K562 (cell line): Measurements from ENCODE around the gene LEO1. TPM values are rescaled to one million over a fixed set of nuclear protein-coding genes. Genes with fewer than 3 reads are reported as not detected.
A peak's percentile ranks its signal among the peaks of the same experiment; 100 is the strongest.

Experiments
- BMI1 ChIP-seq: fragments of 150-350 bp; IDR thresholded peaks from 2 replicates; pipeline ENCODE4 v1.6.1; 2014; ENCODE audit warnings: low read length
- CBFA2T2 ChIP-seq: fragments of 450-650 bp; conservative IDR thresholded peaks from 2 replicates; pipeline ENCODE4 v1.6.1; 2017; ENCODE audit warnings: mild to moderate bottlenecking
- CHD4 ChIP-seq: fragments of 200-600 bp; sonication (generic); IDR thresholded peaks from 3 replicates; pipeline ENCODE4 v1.6.1; 2012; ENCODE audit warnings: low read depth, mild to moderate bottlenecking, mixed read lengths, low read length, inconsistent platforms; ENCODE audit not compliant: insufficient read depth, insufficient replicate concordance, poor library complexity, severe bottlenecking
- CTCF ChIP-seq, 3 experiments: IDR thresholded peaks in 2 of 3; conservative IDR thresholded peaks in 1 of 3; 2 replicates each; pipeline ENCODE4 v1.5.1; 2011 to 2012; ENCODE audit warnings: low read length in 3 of 3, mild to moderate bottlenecking in 3 of 3, control low read depth in 2 of 3, improper control_type of control experiment in 1 of 3, inconsistent platforms in 1 of 3, low read depth in 1 of 3, mixed read lengths in 1 of 3, moderate library complexity in 1 of 3; ENCODE audit not compliant: insufficient read depth in 2 of 3
- CUX1 ChIP-seq: fragments of 200-800 bp; sonication (Bioruptor generic); IDR thresholded peaks from 2 replicates; pipeline ENCODE4 v1.6.1; 2016; ENCODE audit warnings: missing genetic modification characterization, missing compliant biosample characterization
- DIDO1 ChIP-seq: fragments of 450-650 bp; IDR thresholded peaks from 2 replicates; pipeline ENCODE4 v1.6.1; 2016; ENCODE audit warnings: low read depth, missing biosample characterization, missing genetic modification characterization
- FOXJ2 ChIP-seq: fragments of 200-800 bp; sonication (Bioruptor generic); IDR thresholded peaks from 2 replicates; pipeline ENCODE4 v1.6.1; 2016; ENCODE audit warnings: missing genetic modification characterization, missing compliant biosample characterization
- GABPB1 ChIP-seq: sonication (generic); formaldehyde crosslinking; IDR thresholded peaks from 2 replicates; pipeline ENCODE4 v1.8.0; 2022; ENCODE audit warnings: mild to moderate bottlenecking, missing genetic modification reagents
- HSF4 ChIP-seq: fragments of 250-450 bp; sonication (Bioruptor Pico); IDR thresholded peaks from 2 replicates; pipeline ENCODE4 v2.1.2; 2022; ENCODE audit warnings: mild to moderate bottlenecking, moderate library complexity, borderline replicate concordance
- ILK ChIP-seq: fragments of 450-650 bp; IDR thresholded peaks from 2 replicates; pipeline ENCODE4 v1.6.1; 2016; ENCODE audit warnings: missing genetic modification characterization, low read depth, mild to moderate bottlenecking, missing compliant biosample characterization, moderate library complexity, borderline replicate concordance
- MAFK ChIP-seq: IDR thresholded peaks from 2 replicates; pipeline ENCODE4 v1.6.1; 2011; ENCODE audit warnings: low read length, improper control_type of control experiment
- NFYB ChIP-seq: IDR thresholded peaks from 2 replicates; pipeline ENCODE4 v1.6.1; 2011; ENCODE audit warnings: mild to moderate bottlenecking, moderate library complexity; ENCODE audit not compliant: insufficient read length; ENCODE audit errors: extremely low read depth
- RBM39 ChIP-seq: fragments of 200-400 bp; formaldehyde crosslinking; optimal IDR thresholded peaks from 2 replicates; pipeline ENCODE3; 2018; ENCODE audit warnings: low read depth, low read length
- SRSF3 ChIP-seq: fragments of 200-400 bp; formaldehyde crosslinking; IDR thresholded peaks from 2 replicates; pipeline ENCODE4 v1.6.1; 2016; ENCODE audit warnings: mild to moderate bottlenecking, low read length, moderate library complexity; ENCODE audit not compliant: insufficient read depth
- ZNF282 ChIP-seq: sonication (generic); formaldehyde crosslinking; IDR thresholded peaks from 2 replicates; pipeline ENCODE4 v1.8.1; 2023; ENCODE audit warnings: missing genetic modification reagents
- ZNF695 ChIP-seq: fragments of 450-650 bp; formaldehyde crosslinking; IDR thresholded peaks from 2 replicates; pipeline ENCODE4 v1.4.0; 2020; ENCODE audit warnings: mild to moderate bottlenecking, moderate library complexity
- polyA plus RNA-seq, 8 experiments: library from polyadenylated mRNA; depleted of rRNA in 4 of 8; stranded (reverse) in 5 of 8; unstranded in 3 of 8; fragments of >200 nt; fragmentation: Nextera tagmentation in 2 of 8; fragmentation: Illumina TruSeq in 1 of 8; extraction: Ambion mirVana in 2 of 8; extraction: Trizol in 1 of 8; gene quantifications; 2 replicates each; pipeline versions ENCODE4 v1.2.1 to v1.2.3, GENCODE V29; 2011 to 2014; ENCODE audit warnings: inconsistent platforms in 1 of 8, missing spikeins in 1 of 8
- total RNA-seq, 7 experiments: library from RNA; depleted of rRNA in 6 of 7; stranded (reverse); fragments of >200 nt in 6 of 7; fragmentation: Illumina TruSeq in 2 of 7; extraction: Trizol in 2 of 7; gene quantifications; 2 replicates each; pipeline versions ENCODE4 v1.2.1 to v1.2.3, GENCODE V29; 2011 to 2021; ENCODE audit warnings: low replicate concordance in 1 of 7

LEO1 gene
- total and polyA plus RNA-seq, 9 of the 15 experiments (the other 6 are each of a cell fraction or from before 2014, with no cell fraction given): 8.4 to 48.3 (median 37.9) TPM

GRCh38 chr15:51971375-51972133 is at the start of gene LEO1 (continued):
- no peak for TF ChIP-seq CUX1 (CRISPR knock-in tag)
- TF ChIP-seq CHD4: no peak
- 0 out of 2 replicates have a peak, but pooled peaks have one; percentile 55 for TF ChIP-seq DIDO1 (tag)
- TF ChIP-seq SRSF3: no peak
- TF ChIP-seq CTCF (IDR thresholded peaks at IDR 0.05 in 2 of 3, conservative IDR thresholded peaks at IDR 0.05 in 1 of 3; ENCODE audit: insufficient read depth in 2 of 3, low read depth in 1 of 3, low read length in 3 of 3): peak; percentile 25 to 34 (median 28); a peak in 3 of 6 replicates
- no peak for TF ChIP-seq ZNF695
- no peak for TF ChIP-seq ILK (tag)
- peak; percentile 63; the same call in 1 of the 2 replicates for TF ChIP-seq FOXJ2 (tag)
- TF ChIP-seq NFYB: no peak
- peak; percentile 63 for TF ChIP-seq GABPB1
- TF ChIP-seq HSF4: no peak
- no peak for TF ChIP-seq ZNF282 (CRISPR knock-in tag)
- TF ChIP-seq BMI1: no peak
- no peak for TF ChIP-seq CBFA2T2
- TF ChIP-seq RBM39: no peak
- no peak; the same call in 1 of the 2 replicates for TF ChIP-seq MAFK
